Kidney epithelial cell (primary cell): Measurements from ENCODE around the gene SYT2. TPM values are rescaled to one million over a fixed set of nuclear protein-coding genes. Genes with fewer than 3 reads are reported as not detected.

Source experiments
- DNase-seq: peaks from one replicate; pipeline ENCODE4 v3.0.0-alpha.2; 2010; ENCODE audit warnings: low read depth
- H3K27me3 ChIP-seq: 2 replicates; pipeline ENCODE4 v1.6.0; 2011; ENCODE audit warnings: low read length; ENCODE audit not compliant: control insufficient read depth, insufficient read depth
- H3K36me3 ChIP-seq: 2 replicates; pipeline ENCODE4 v1.5.1; 2011; ENCODE audit warnings: low read length; ENCODE audit not compliant: control insufficient read depth, insufficient read depth
- H3K4me3 ChIP-seq: 2 replicates; pipeline ENCODE4 v1.5.1; 2011; ENCODE audit warnings: low read depth, mild to moderate bottlenecking, control low read depth, low read length
- total RNA-seq: library from RNA; depleted of rRNA; stranded (reverse); fragments of >200 nt; gene quantifications from 2 replicates; pipeline ENCODE4 v1.2.3, GENCODE V29; 2015
- TF ChIP-seq, protein P1 (sequence below): IDR thresholded peaks from 2 replicates; pipeline ENCODE4 v1.5.1; 2011; ENCODE audit warnings: mild to moderate bottlenecking, moderate library complexity, low read length, control low read depth, inconsistent platforms; ENCODE audit not compliant: insufficient read depth, poor library complexity, severe bottlenecking

Gene SYT2
- total RNA-seq, 1 donor from 2014 or later, result 0.04 TPM

DNA sequence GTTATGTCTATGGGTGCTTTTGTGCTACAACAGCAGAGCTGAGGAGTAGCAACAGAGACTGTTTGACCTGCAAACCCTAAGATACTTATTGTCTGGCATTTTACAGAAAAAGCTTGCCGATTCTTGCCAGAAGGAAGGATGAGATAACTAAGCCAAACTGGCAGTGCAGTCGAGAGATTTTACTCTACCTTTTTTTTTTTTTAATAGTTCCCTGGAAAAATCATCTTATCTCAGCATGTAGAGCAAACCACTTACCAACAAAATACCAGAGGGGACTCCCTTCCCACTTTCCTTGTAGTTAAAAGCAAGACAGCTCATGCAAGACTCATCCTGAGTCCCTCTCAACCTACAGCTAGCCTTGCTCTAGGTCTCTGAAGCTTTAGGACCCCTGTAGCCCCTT, 132.9 kb downstream of the SYT2 start:
- DNase-seq, result no peak
- TF ChIP-seq, protein P1, sequence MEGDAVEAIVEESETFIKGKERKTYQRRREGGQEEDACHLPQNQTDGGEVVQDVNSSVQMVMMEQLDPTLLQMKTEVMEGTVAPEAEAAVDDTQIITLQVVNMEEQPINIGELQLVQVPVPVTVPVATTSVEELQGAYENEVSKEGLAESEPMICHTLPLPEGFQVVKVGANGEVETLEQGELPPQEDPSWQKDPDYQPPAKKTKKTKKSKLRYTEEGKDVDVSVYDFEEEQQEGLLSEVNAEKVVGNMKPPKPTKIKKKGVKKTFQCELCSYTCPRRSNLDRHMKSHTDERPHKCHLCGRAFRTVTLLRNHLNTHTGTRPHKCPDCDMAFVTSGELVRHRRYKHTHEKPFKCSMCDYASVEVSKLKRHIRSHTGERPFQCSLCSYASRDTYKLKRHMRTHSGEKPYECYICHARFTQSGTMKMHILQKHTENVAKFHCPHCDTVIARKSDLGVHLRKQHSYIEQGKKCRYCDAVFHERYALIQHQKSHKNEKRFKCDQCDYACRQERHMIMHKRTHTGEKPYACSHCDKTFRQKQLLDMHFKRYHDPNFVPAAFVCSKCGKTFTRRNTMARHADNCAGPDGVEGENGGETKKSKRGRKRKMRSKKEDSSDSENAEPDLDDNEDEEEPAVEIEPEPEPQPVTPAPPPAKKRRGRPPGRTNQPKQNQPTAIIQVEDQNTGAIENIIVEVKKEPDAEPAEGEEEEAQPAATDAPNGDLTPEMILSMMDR, result no peak
- Histone ChIP-seq H3K27me3 (no peaks in the 10 kb centered on the region), H3K36me3 (no peaks in the 10 kb centered on the region), H3K4me3 (no peak overlapping the region)

GRCh38 chr1:202576816-202577215, 133.4 kb downstream of the SYT2 start:
- DNase-seq, result no peak
- Histone ChIP-seq H3K4me3 (no peak overlapping the region), H3K27me3 (no peaks in the 10 kb centered on the region), H3K36me3 (no peaks in the 10 kb centered on the region)
- TF ChIP-seq, protein P1, result no peak

- no peaks in the 10 kb centered on the region for H3K27me3 ChIP-seq
- no peaks in the 10 kb centered on the region for H3K36me3 ChIP-seq
- TF ChIP-seq, protein P1, result no peak
- no peak for DNase-seq
- no peak overlapping the region for H3K4me3 ChIP-seq
Observed at GRCh38 chr1:202575918-202576653, 134.2 kb downstream of the SYT2 start.

DNA sequence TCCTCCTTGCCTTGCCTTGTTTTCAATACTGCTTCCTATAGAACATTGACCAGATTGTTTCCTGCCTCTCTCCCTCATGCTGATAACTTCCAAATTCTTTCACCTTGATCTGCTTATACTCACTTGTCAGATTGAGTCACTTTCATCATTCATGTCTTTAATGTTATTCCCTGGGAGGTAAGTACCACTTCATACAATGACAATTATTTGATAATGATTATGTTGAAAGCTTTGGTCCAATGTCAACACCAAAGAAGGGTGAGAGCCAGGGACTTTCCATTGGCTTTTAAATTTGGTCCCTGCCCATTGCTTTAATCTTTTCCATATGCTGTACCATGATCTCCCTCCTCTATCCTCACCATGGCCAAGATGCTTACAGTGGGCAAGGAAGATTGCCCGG, 137.4 kb downstream of the SYT2 start:
- Histone ChIP-seq H3K36me3 (no peaks in the 10 kb centered on the region), H3K27me3 (no peaks in the 10 kb centered on the region), H3K4me3 (no peak overlapping the region)
- TF ChIP-seq, protein P1, result no peak
- no peak for DNase-seq

DNA sequence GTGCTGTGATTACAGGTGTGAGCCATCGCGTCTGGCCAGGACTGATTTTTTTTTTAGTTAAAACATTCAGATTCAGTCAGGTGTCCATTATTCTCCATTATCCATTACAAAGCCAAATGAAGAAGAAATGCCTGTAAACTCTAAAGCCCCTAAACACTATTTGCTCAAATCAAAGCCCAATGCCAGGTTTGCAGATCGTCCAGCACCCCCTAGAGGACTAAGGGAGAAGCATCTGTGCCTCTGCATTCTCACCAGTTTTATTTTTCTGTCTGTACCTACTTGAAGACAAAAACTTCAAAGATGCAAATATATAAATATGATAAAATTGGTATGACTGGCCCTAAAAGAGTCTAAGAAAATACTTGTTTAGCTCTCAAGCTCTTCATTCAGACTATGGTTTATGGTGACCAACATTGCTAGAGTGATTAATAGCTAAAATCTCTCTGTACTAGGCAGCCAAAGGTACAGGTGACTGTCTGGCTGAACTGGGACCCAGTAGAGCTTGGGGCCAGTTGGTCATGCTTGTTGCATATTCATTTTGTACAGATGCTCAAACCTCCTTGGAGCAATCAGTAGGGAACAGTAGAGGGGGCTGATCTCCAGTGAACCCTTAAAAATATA, 138.4 kb downstream of the SYT2 start:
- no peaks in the 10 kb centered on the region for H3K27me3 ChIP-seq
- H3K36me3 ChIP-seq, result no peaks in the 10 kb centered on the region
- TF ChIP-seq, protein P1, result peak; percentile 75
- DNase-seq, result no peak
- H3K4me3 ChIP-seq, result no peak overlapping the region
